Pancreas (tissue), 10 donors: ENCODE data around the gene GALNT17. TPM values are rescaled to one million over a fixed set of nuclear protein-coding genes. Genes with fewer than 3 reads are reported as not detected.

ENCODE experiments used
- ATAC-seq, 4 donors: fragments of 200-7000 bp; cut with Tn5 transposase; one replicate each; pipeline versions ENCODE4 v1.8.0 to v1.9.1; 2020; ENCODE audit warnings: mild to moderate bottlenecking in 4 of 4, moderate library complexity in 4 of 4
- DNase-seq, 6 donors: peaks; one replicate each; pipeline ENCODE4 v3.0.0-alpha.2; 2020
- FAIRE-seq: peaks from 2 replicates; lab custom pipeline; 2012; peaks lifted over from hg19 to GRCh38; lab: Jason Lieb, UNC
- H3K27ac ChIP-seq, 4 donors: fragments of 200-600 bp; sonication (generic); 1 replicate in 3 of 4; 2 replicates in 1 of 4; pipeline versions ENCODE4 v1.5.0 to v1.8.0; 2020
- H3K27me3 ChIP-seq, 4 donors: fragments of 200-600 bp; one replicate each; pipeline ENCODE4 v1.8.0; 2021
- H3K36me3 ChIP-seq, 3 donors: fragments of 200-600 bp; sonication (generic) in 1 of 3; one replicate each; pipeline versions ENCODE4 v1.5.0 to v1.8.0; 2020 to 2021
- H3K4me1 ChIP-seq, 3 donors: fragments of 200-600 bp; one replicate each; pipeline ENCODE4 v1.8.0; 2021
- H3K4me3 ChIP-seq, 4 donors: fragments of 200-600 bp; sonication (generic) in 2 of 4; one replicate each; pipeline versions ENCODE4 v1.5.0 to v1.8.0; 2020 to 2021
- H3K9me3 ChIP-seq, 4 donors: fragments of 200-600 bp; one replicate each; pipeline ENCODE4 v1.8.0; 2021
- CTCF ChIP-seq, 4 donors: fragments of 200-600 bp; sonication (generic) in 3 of 4; IDR thresholded peaks; one replicate each; pipeline versions ENCODE4 v1.5.0 to v1.8.0; 2021; ENCODE audit warnings: antibody characterized with exemption in 4 of 4
- WGBS, 2 donors: extraction: QIAGEN DNeasy Blood & Tissue Kit; methylation state at CpG; one replicate each; pipeline ENCODE4 v1.1.7; 2013; 5-methylcytosine and 5-hydroxymethylcytosine counted together
- intact Hi-C, 3 donors: fragments of 100-400 bp; cut with DNase I; formaldehyde crosslinking; loops; one replicate each; pipeline versions ENCODE4 v1.11.1 to v1.14.2; 2022
- polyA plus RNA-seq, 2 donors: library from polyadenylated mRNA; stranded (reverse); fragments of 200-250 nt; gene quantifications; one replicate each; pipeline ENCODE4 v1.2.3, GENCODE V29; 2013
- total RNA-seq, 6 donors: library from RNA; stranded (reverse); fragmentation: NEBNext Ultra II Directional in 4 of 6; extraction: Animal tissue kit (Norgen Biotek cat#: 25700) in 4 of 6; gene quantifications; one replicate each; pipeline versions ENCODE4 v1.2.1 to v1.2.4, GENCODE V29; 2021 to 2023
- donor health status: healthy with polysubstance abuse.
- donor health status: DM: no; HTN: no; CAD: no; lungs with moderate emphysema.
- donor health status: DM: no; HTN: no; CAD: no.
- donor health status: control.
- donor health status: control.
- donor health status: Bipolar disorder and iron deficiency.
- donor health status: DM: yes; HTN: yes; CAD: no.
- donor health status: DM: no; HTN: no; CAD: no.
- donor health status: DM: no; HTN: no; CAD: no.
- donor health status: DM: yes; HTN: yes; CAD: no.

The GALNT17 gene
- total and polyA plus RNA-seq, 8 donors, result 0.70 to 4.6 (median 2.9) TPM

DNA sequence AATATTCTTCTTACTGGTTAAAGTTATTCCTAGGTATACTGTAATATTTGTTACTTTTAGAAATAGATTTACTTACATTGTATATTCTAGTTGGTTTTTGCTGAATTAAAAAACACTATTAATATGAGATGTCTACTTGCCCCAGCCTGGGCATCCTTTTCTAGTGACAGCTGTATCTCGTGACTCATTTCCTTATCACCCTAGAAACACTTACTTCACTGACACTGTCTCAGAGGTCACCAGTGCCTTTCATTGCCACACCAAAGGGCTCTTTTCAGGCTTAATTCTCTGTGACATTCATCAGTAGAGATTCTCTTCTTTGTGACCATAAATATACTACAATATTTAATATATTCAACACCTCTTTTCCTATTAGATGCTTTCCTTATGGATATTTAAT lies 194.7 kb downstream of the GALNT17 start:
- Histone ChIP-seq H3K36me3 (no peaks in the 10 kb centered on the region), H3K4me1 (no peaks in the 10 kb centered on the region), H3K9me3 (no peaks in the 10 kb centered on the region), H3K27me3 (no peaks in the 10 kb centered on the region), H3K27ac (no peak overlapping the region), H3K4me3 (no peak overlapping the region)
- TF ChIP-seq CTCF (IDR thresholded peaks at IDR 0.05), result no peak
- ATAC-seq, result no peak
- WGBS, 2 donors, result 33 to 42% methylated on average over 1 of the region's 1 CpG
- no peak for FAIRE-seq
- DNase-seq, result no peak
- intact Hi-C loops, result no loop called here

- no peak for TF ChIP-seq CTCF (IDR thresholded peaks at IDR 0.05)
- no peak for FAIRE-seq
- Histone ChIP-seq H3K27ac (no peak overlapping the region), H3K4me3 (no peak overlapping the region), H3K36me3 (no peaks in the 10 kb centered on the region), H3K9me3 (no peaks in the 10 kb centered on the region), H3K4me1 (no peaks in the 10 kb centered on the region), H3K27me3 (no peaks in the 10 kb centered on the region)
- no peak for DNase-seq
- WGBS, 2 donors, result 65 to 87% methylated on average over 5 of the region's 5 CpGs
- no peak for ATAC-seq
- intact Hi-C loops, result no loop called here
Observed at GRCh38 chr7:71327946-71328345, 196.0 kb downstream of the GALNT17 start.

- no peak for FAIRE-seq
- no peak for TF ChIP-seq CTCF (IDR thresholded peaks at IDR 0.05)
- Histone ChIP-seq H3K36me3 (no peaks in the 10 kb centered on the region), H3K4me1 (no peaks in the 10 kb centered on the region), H3K4me3 (no peak overlapping the region), H3K9me3 (no peaks in the 10 kb centered on the region), H3K27ac (no peak overlapping the region), H3K27me3 (no peaks in the 10 kb centered on the region)
- no peak for ATAC-seq
- intact Hi-C loops, result no loop called here
- WGBS, 2 donors, result 73 to 74% methylated on average over 10 of the region's 10 CpGs
- no peak for DNase-seq
Observed at GRCh38 chr7:71329030-71329660, 197.2 kb downstream of the GALNT17 start.

DNA sequence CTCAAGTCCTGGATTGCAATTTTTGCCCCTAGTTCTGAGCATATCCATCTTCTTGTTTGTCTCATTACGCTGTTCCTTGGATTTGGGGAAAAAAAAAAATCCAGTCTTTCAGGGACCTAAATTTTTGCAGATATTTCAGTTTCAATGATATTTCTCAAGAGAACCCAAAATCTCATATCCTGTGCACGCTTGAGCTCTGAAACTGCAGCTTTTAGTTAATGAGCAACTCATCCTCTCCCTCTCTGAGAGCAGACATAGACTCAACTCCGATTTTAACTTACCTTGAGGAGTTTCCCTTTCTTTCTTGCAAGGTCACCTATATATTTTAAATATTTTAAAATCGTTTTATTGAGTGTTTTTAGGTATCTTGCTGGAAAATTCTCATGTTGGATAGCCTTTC lies 200.3 kb downstream of the GALNT17 start:
- Histone ChIP-seq H3K4me3 (no peak overlapping the region), H3K9me3 (no peaks in the 10 kb centered on the region), H3K27ac (no peak overlapping the region), H3K27me3 (no peaks in the 10 kb centered on the region), H3K36me3 (no peaks in the 10 kb centered on the region), H3K4me1 (no peaks in the 10 kb centered on the region)
- 29 to 32% methylated on average over 4 of the region's 4 CpGs for WGBS, 2 donors
- intact Hi-C loops, result no loop called here
- ATAC-seq (no peak), DNase-seq (no peak), FAIRE-seq (no peak)
- no peak for TF ChIP-seq CTCF (IDR thresholded peaks at IDR 0.05)

GRCh38 chr7:71334541-71334940 lies 202.6 kb downstream of the GALNT17 start:
- H3K4me1 ChIP-seq, result no peaks in the 10 kb centered on the region
- ATAC-seq (no peak), DNase-seq (no peak), FAIRE-seq (no peak)
- no peaks in the 10 kb centered on the region for H3K9me3 ChIP-seq
- 15 to 18% methylated on average over 1 of the region's 1 CpG for WGBS, 2 donors
- H3K4me3 ChIP-seq, result no peak overlapping the region
- H3K27ac ChIP-seq, result no peak overlapping the region
- TF ChIP-seq CTCF (IDR thresholded peaks at IDR 0.05), result no peak
- intact Hi-C loops, result no loop called here
- H3K27me3 ChIP-seq, result no peaks in the 10 kb centered on the region
- no peaks in the 10 kb centered on the region for H3K36me3 ChIP-seq
